WTC11 (cell line): Measurements from ENCODE around the gene DHDH. TPM values are rescaled to one million over a fixed set of nuclear protein-coding genes. Genes with fewer than 3 reads are reported as not detected.

Experiments
- ATAC-seq: fragments of 200-7000 bp; cut with Tn5 transposase; 2 replicates; pipeline ENCODE4 v1.10.0; 2021; ENCODE audit warnings: mild to moderate bottlenecking, moderate library complexity
- CTCF ChIA-PET: fragments of 300-600 bp; sonication (Branson Sonifier 250); formaldehyde crosslinking; loops from one replicate; lab custom pipeline; 2021; ENCODE audit warnings: antibody characterized with exemption; lab: Charles Lee
- POLR2A ChIA-PET: fragments of 350-600 bp; sonication (Branson Sonifier 250); formaldehyde crosslinking; loops from one replicate; lab custom pipeline; 2021; ENCODE audit warnings: antibody characterized with exemption; lab: Charles Lee
- DNase-seq: peaks from one replicate; pipeline ENCODE4 v3.0.0; 2021; ENCODE audit warnings: low spot score
- H3K27ac Mint-ChIP-seq: 2 replicates; pipeline ENCODE4 v1.8.0; 2021; ENCODE audit warnings: mixed read lengths
- H3K27me3 Mint-ChIP-seq: 2 replicates; pipeline ENCODE4 v1.8.0; 2021; ENCODE audit warnings: low read depth, mild to moderate bottlenecking, moderate library complexity, mixed read lengths
- H3K36me3 Mint-ChIP-seq: 2 replicates; pipeline ENCODE4 v1.8.0; 2021; ENCODE audit warnings: mixed read lengths
- H3K4me1 Mint-ChIP-seq: 2 replicates; pipeline ENCODE4 v1.8.0; 2022; ENCODE audit warnings: mixed read lengths
- H3K4me3 Mint-ChIP-seq: 2 replicates; pipeline ENCODE4 v1.8.0; 2021; ENCODE audit warnings: mild to moderate bottlenecking, moderate library complexity, mixed read lengths
- H3K9me3 Mint-ChIP-seq: 2 replicates; pipeline ENCODE4 v1.8.0; 2021; ENCODE audit warnings: mixed read lengths
- AFF4 ChIP-seq: sonication (generic); formaldehyde crosslinking; IDR thresholded peaks from 2 replicates; pipeline ENCODE4 v1.8.1; 2023; ENCODE audit warnings: mild to moderate bottlenecking, missing genetic modification reagents, borderline replicate concordance
- E2F5 ChIP-seq: sonication (generic); formaldehyde crosslinking; IDR thresholded peaks from 2 replicates; pipeline ENCODE4 v1.8.1; 2022; ENCODE audit warnings: mild to moderate bottlenecking, moderate library complexity, missing genetic modification reagents
- FOXK1 ChIP-seq: sonication (generic); formaldehyde crosslinking; IDR thresholded peaks from 2 replicates; pipeline ENCODE4 v1.8.0; 2022; ENCODE audit warnings: mild to moderate bottlenecking, moderate library complexity, missing genetic modification reagents
- GRHL2 ChIP-seq: fragments of 250-450 bp; sonication (Bioruptor Pico); IDR thresholded peaks from 2 replicates; pipeline ENCODE4 v1.8.0; 2022; ENCODE audit warnings: mild to moderate bottlenecking, moderate library complexity; ENCODE audit not compliant: insufficient replicate concordance, severe bottlenecking
- GTF2I ChIP-seq: fragments of 250-450 bp; sonication (Bioruptor Pico); conservative IDR thresholded peaks from 2 replicates; pipeline ENCODE4 v1.4.0; 2021; ENCODE audit warnings: mild to moderate bottlenecking
- HMGXB4 ChIP-seq: sonication (generic); formaldehyde crosslinking; IDR thresholded peaks from 2 replicates; pipeline ENCODE4 v1.8.1; 2023; ENCODE audit warnings: mild to moderate bottlenecking, moderate library complexity, missing genetic modification reagents
- IRF1 ChIP-seq: sonication (generic); formaldehyde crosslinking; IDR thresholded peaks from 2 replicates; pipeline ENCODE4 v1.8.0; 2023; ENCODE audit warnings: missing genetic modification reagents
- MLX ChIP-seq: sonication (generic); formaldehyde crosslinking; IDR thresholded peaks from 2 replicates; pipeline ENCODE4 v1.8.1; 2023; ENCODE audit warnings: mild to moderate bottlenecking, missing genetic modification reagents, moderate library complexity
- NR1H2 ChIP-seq: sonication (generic); formaldehyde crosslinking; IDR thresholded peaks from 2 replicates; pipeline ENCODE4 v1.9.0; 2021; ENCODE audit warnings: mild to moderate bottlenecking, moderate library complexity, missing genetic modification reagents
- NR2C2 ChIP-seq: sonication (generic); formaldehyde crosslinking; IDR thresholded peaks from 2 replicates; pipeline ENCODE4 v1.8.0; 2022; ENCODE audit warnings: mild to moderate bottlenecking, missing genetic modification reagents
- NR3C1 ChIP-seq: sonication (generic); formaldehyde crosslinking; conservative IDR thresholded peaks from 2 replicates; pipeline ENCODE4 v1.8.1; 2023; ENCODE audit warnings: low read depth, mild to moderate bottlenecking, missing genetic modification reagents
- PREB ChIP-seq: sonication (generic); formaldehyde crosslinking; IDR thresholded peaks from 2 replicates; pipeline ENCODE4 v1.8.1; 2022; ENCODE audit warnings: mild to moderate bottlenecking, missing genetic modification reagents, moderate library complexity, borderline replicate concordance
- RORB ChIP-seq: fragments of 250-450 bp; sonication (Bioruptor Pico); IDR thresholded peaks from 2 replicates; pipeline ENCODE4 v1.9.0; 2021; ENCODE audit warnings: mild to moderate bottlenecking
- SP1 ChIP-seq: sonication (generic); formaldehyde crosslinking; conservative IDR thresholded peaks from 2 replicates; pipeline ENCODE4 v1.8.1; 2022; ENCODE audit warnings: missing genetic modification reagents
- TEAD1 ChIP-seq: sonication (generic); formaldehyde crosslinking; IDR thresholded peaks from 2 replicates; pipeline ENCODE4 v1.8.0; 2022; ENCODE audit warnings: mild to moderate bottlenecking, missing genetic modification reagents
- TP53 ChIP-seq: sonication (generic); formaldehyde crosslinking; IDR thresholded peaks from 2 replicates; pipeline ENCODE4 v1.8.1; 2023; ENCODE audit warnings: mild to moderate bottlenecking, missing genetic modification reagents
- USF1 ChIP-seq: sonication (generic); formaldehyde crosslinking; IDR thresholded peaks from 2 replicates; pipeline ENCODE4 v1.8.0; 2022; ENCODE audit warnings: mild to moderate bottlenecking, missing genetic modification reagents
- ZNF121 ChIP-seq: sonication (generic); formaldehyde crosslinking; IDR thresholded peaks from 2 replicates; pipeline ENCODE4 v1.8.0; 2023; ENCODE audit warnings: missing genetic modification reagents
- ZNF232 ChIP-seq: sonication (generic); formaldehyde crosslinking; IDR thresholded peaks from 2 replicates; pipeline ENCODE4 v1.8.0; 2022; ENCODE audit warnings: mild to moderate bottlenecking, missing genetic modification reagents
- ZNF396 ChIP-seq: fragments of 250-450 bp; sonication (Bioruptor Pico); IDR thresholded peaks from 2 replicates; pipeline ENCODE4 v1.8.0; 2021; ENCODE audit warnings: mild to moderate bottlenecking, moderate library complexity, borderline replicate concordance
- ZNF423 ChIP-seq: fragments of 250-450 bp; sonication (Bioruptor Pico); IDR thresholded peaks from 2 replicates; pipeline ENCODE4 v2.1.2; 2022; ENCODE audit warnings: mild to moderate bottlenecking, moderate library complexity
- total RNA-seq: library from RNA; stranded (reverse); gene quantifications from 3 replicates; pipeline ENCODE4 v1.2.3, GENCODE V29; 2021

The DHDH gene
- total RNA-seq, 1 experiment from 2014 or later: 3.0 TPM

- peaks cover 37% of the 10 kb centered on the region for H3K36me3 Mint-ChIP-seq
- peaks cover 18% of the 10 kb centered on the region for H3K4me1 Mint-ChIP-seq
- peak overlapping the region; percentile 86 for H3K4me3 Mint-ChIP-seq
- H3K27ac Mint-ChIP-seq: peak overlapping the region; percentile 96
- DNase-seq (no peak), ATAC-seq (no peak)
- ChIA-PET CTCF (interaction anchor here (0.6 to 2.1 kb wide), 7 partner anchors 8 to 192 kb away, joined by 3 to 11 read pairs (median 4); partner anchors contain the start of gene RUVBL2), POLR2A (interaction anchor here (0.5 to 1.5 kb wide), 4 partner anchors 13 to 196 kb away, joined by 3 to 5 read pairs (median 4); no protein-coding TSS in a partner anchor)
- TF ChIP-seq GRHL2 (CRISPR knock-in tag) (no peak), TEAD1 (CRISPR knock-in tag) (no peak), MLX (CRISPR knock-in tag) (no peak), GTF2I (0 out of 2 replicates have a peak, but pooled peaks have one; percentile 45), ZNF396 (CRISPR knock-in tag) (no peak), ZNF121 (CRISPR knock-in tag) (peak; percentile 12; the same call in 1 of the 2 replicates)
- no peaks in the 10 kb centered on the region for H3K9me3 Mint-ChIP-seq
- H3K27me3 Mint-ChIP-seq: peaks cover 15% of the 10 kb centered on the region
These were observed 20.6 kb downstream of the DHDH start for GRCh38 chr19:48953990-48954594.

GRCh38 chr19:48954595-48955307 lies 21.3 kb downstream of the DHDH start, which contains the start of gene BAX:
BAX (plus strand) TSS chr19:48954875; CDS start chr19:48954929, 54 bp downstream.
- no peaks in the 10 kb centered on the region for H3K9me3 Mint-ChIP-seq
- peak within 1 kb of the TSS; percentile 96 for H3K27ac Mint-ChIP-seq
- POLR2A ChIA-PET: interaction anchor here (0.5 to 1.5 kb wide), 4 partner anchors 12 to 196 kb away, joined by 3 to 5 read pairs (median 4); no protein-coding TSS in a partner anchor
- peak; percentile 81 for ATAC-seq
- H3K4me1 Mint-ChIP-seq: peaks cover 18% of the 10 kb centered on the region
- H3K27me3 Mint-ChIP-seq: peaks cover 15% of the 10 kb centered on the region
- DNase-seq: peak; percentile 99
- CTCF ChIA-PET: interaction anchor here (0.6 to 2.1 kb wide), 8 partner anchors 9 to 191 kb away, joined by 3 to 11 read pairs (median 4); partner anchors contain the start of gene RUVBL2
- peaks cover 37% of the 10 kb centered on the region for H3K36me3 Mint-ChIP-seq
- peak within 1 kb of the TSS; percentile 86 for H3K4me3 Mint-ChIP-seq
- TF ChIP-seq TP53 (CRISPR knock-in tag) (peak; percentile 98), PREB (CRISPR knock-in tag) (no peak), FOXK1 (CRISPR knock-in tag) (peak; percentile 92), IRF1 (CRISPR knock-in tag) (0 out of 2 replicates have a peak, but pooled peaks have one; percentile 24), ZNF423 (CRISPR knock-in tag) (no peak), AFF4 (no peak), RORB (CRISPR knock-in tag) (no peak), HMGXB4 (no peak; the same call in 1 of the 2 replicates), NR1H2 (CRISPR knock-in tag) (no peak), SP1 (peak; percentile 65), NR2C2 (CRISPR knock-in tag) (0 out of 2 replicates have a peak, but pooled peaks have one; percentile 20), TEAD1 (CRISPR knock-in tag) (peak; percentile 58), E2F5 (CRISPR knock-in tag) (0 out of 2 replicates have a peak, but pooled peaks have one; percentile 65), ZNF232 (CRISPR knock-in tag) (0 out of 2 replicates have a peak, but pooled peaks have one; percentile 25), MLX (CRISPR knock-in tag) (no peak), NR3C1 (CRISPR knock-in tag) (no peak), USF1 (CRISPR knock-in tag) (peak; percentile 99)
